Hepatocyte (in vitro differentiated cells): ENCODE data around the gene ABR. TPM values are rescaled to one million over a fixed set of nuclear protein-coding genes. Genes with fewer than 3 reads are reported as not detected.

Source experiments
- DNase-seq: peaks from one replicate; pipeline ENCODE4 v3.0.0-alpha.2; 2016; ENCODE audit warnings: low spot score
- H2AFZ ChIP-seq: fragments of 200-600 bp; sonication (generic); 2 replicates; pipeline ENCODE4 v1.6.0; 2016; ENCODE audit warnings: antibody characterized with exemption, mild to moderate bottlenecking
- H3K27ac ChIP-seq: fragments of 200-600 bp; sonication (generic); 2 replicates; pipeline ENCODE4 v1.5.1; 2016; ENCODE audit warnings: mild to moderate bottlenecking
- H3K27me3 ChIP-seq: fragments of 200-600 bp; sonication (generic); 2 replicates; pipeline ENCODE4 v1.6.1; 2016
- H3K36me3 ChIP-seq: fragments of 200-600 bp; sonication (generic); replicated peaks from 2 replicates; pipeline ENCODE4 v1.5.1; 2016; ENCODE audit warnings: low read depth; ENCODE audit not compliant: insufficient read depth
- H3K4me1 ChIP-seq: fragments of 200-600 bp; sonication (generic); 2 replicates; pipeline ENCODE4 v1.5.1; 2016; ENCODE audit warnings: mild to moderate bottlenecking, moderate library complexity; ENCODE audit not compliant: insufficient read depth
- H3K4me2 ChIP-seq: fragments of 200-600 bp; sonication (generic); 2 replicates; pipeline ENCODE4 v1.6.0; 2016
- H3K4me3 ChIP-seq: fragments of 200-600 bp; sonication (generic); 2 replicates; pipeline ENCODE4 v1.5.1; 2016; ENCODE audit warnings: mild to moderate bottlenecking
- H3K79me2 ChIP-seq: fragments of 200-600 bp; sonication (generic); 2 replicates; pipeline ENCODE4 v1.6.0; 2017; ENCODE audit warnings: mild to moderate bottlenecking
- H3K9me2 ChIP-seq: fragments of 200-600 bp; sonication (generic); replicated peaks from 2 replicates; pipeline ENCODE4 v1.6.0; 2017; ENCODE audit warnings: mild to moderate bottlenecking; ENCODE audit not compliant: insufficient read depth
- H3K9me3 ChIP-seq: fragments of 200-600 bp; sonication (generic); 2 replicates; pipeline ENCODE4 v1.5.1; 2016; ENCODE audit warnings: low read depth, mild to moderate bottlenecking
- H4K20me1 ChIP-seq: fragments of 200-600 bp; sonication (generic); 2 replicates; pipeline ENCODE4 v1.6.0; 2016; ENCODE audit warnings: mild to moderate bottlenecking; ENCODE audit not compliant: insufficient read depth, poor library complexity, severe bottlenecking
- EZH2 ChIP-seq: fragments of 200-600 bp; sonication (generic); IDR thresholded peaks from 2 replicates; pipeline ENCODE4 v1.6.1; 2016; ENCODE audit warnings: antibody characterized with exemption, mild to moderate bottlenecking, borderline replicate concordance
- EZH2phosphoT487 ChIP-seq: fragments of 200-600 bp; sonication (generic); IDR thresholded peaks from one replicate; pipeline ENCODE4 v1.6.1; 2018; ENCODE audit warnings: antibody characterized with exemption, mild to moderate bottlenecking, low read depth, moderate library complexity; ENCODE audit not compliant: unreplicated experiment, severe bottlenecking
- WGBS: methylation state at CpG from one replicate; pipeline ENCODE4 v1.1.6; 2016; ENCODE audit warnings: low lambda C conversion rate; ENCODE audit errors: missing lambda C conversion rate; 5-methylcytosine and 5-hydroxymethylcytosine counted together
- polyA plus RNA-seq: library from polyadenylated mRNA; unstranded; fragments of >200 nt; fragmentation: Nextera tagmentation; extraction: Ambion mirVana; gene quantifications from 2 replicates; pipeline ENCODE4 v1.2.1, GENCODE V29; 2016
- total RNA-seq: library from RNA; depleted of rRNA; stranded (reverse); fragments of >200 nt; gene quantifications from 2 replicates; pipeline ENCODE4 v1.2.3, GENCODE V29; 2014
- TF ChIP-seq, protein P1 (sequence below): fragments of 200-600 bp; sonication (generic); IDR thresholded peaks from 2 replicates; pipeline ENCODE4 v1.5.1; 2016; ENCODE audit warnings: antibody characterized with exemption, mild to moderate bottlenecking; ENCODE audit not compliant: poor library complexity

Gene ABR
- total and polyA plus RNA-seq, 2 experiments from 2014 or later = 26.8 to 51.5 TPM

DNA sequence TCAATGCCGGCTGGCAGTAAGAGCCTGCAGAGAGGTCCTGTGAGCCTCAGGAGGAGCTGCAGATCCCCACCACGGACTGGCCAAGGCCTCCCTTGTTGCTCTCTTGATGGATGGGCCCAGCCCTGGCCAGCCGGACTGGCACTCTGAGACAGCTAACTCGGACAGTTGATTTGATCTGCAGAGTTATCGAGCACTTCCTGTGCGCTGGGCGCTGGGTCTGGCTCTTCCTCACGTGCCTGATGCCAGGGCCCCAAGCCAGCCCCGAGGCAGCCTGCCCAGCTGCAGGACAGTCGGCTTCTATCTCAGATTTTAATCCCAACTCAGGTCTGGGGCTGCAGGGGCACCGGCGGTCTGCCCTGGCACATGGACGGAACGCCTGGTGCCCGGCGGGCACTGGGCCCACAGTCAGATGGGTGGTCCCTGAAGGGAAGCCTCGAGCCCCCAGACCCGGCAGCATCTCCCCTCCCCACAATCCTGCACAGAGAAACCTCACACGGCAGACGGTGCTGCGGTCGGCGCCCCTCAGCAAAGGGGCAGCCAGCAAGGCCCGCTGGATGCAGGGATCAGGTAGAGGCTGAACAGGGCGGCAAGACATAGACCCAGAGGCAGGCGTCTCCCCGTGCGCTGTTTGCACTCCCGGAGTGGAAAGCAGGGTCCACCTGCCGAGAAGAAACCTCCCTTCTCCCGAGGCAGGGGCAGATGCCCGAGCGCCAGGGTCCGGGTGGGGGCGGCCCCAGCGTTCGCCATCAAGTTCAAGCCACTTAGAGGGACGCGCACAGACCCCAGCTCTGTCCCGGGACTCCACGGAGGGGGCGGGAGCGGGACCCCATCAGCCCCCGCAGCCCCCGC lies 148.9 kb downstream of the ABR start:
- H3K9me3 ChIP-seq = no peaks in the 10 kb centered on the region
- no peak overlapping the region for H3K27ac ChIP-seq
- H3K4me1 ChIP-seq = no peaks in the 10 kb centered on the region
- DNase-seq = no peak
- H4K20me1 ChIP-seq = peaks cover 2% of the 10 kb centered on the region
- H3K36me3 ChIP-seq = no peaks in the 10 kb centered on the region
- H3K9me2 ChIP-seq = no peaks in the 10 kb centered on the region
- no peaks in the 10 kb centered on the region for H3K27me3 ChIP-seq
- H3K79me2 ChIP-seq = no peaks in the 10 kb centered on the region
- no peak overlapping the region for H2AFZ ChIP-seq
- H3K4me2 ChIP-seq = peak overlapping the region; percentile 83
- WGBS = 79% methylated on average over 32 of the region's 45 CpGs
- H3K4me3 ChIP-seq = no peak overlapping the region
- TF ChIP-seq EZH2 (no peak), EZH2phosphoT487 (no peak)
- TF ChIP-seq, protein P1, sequence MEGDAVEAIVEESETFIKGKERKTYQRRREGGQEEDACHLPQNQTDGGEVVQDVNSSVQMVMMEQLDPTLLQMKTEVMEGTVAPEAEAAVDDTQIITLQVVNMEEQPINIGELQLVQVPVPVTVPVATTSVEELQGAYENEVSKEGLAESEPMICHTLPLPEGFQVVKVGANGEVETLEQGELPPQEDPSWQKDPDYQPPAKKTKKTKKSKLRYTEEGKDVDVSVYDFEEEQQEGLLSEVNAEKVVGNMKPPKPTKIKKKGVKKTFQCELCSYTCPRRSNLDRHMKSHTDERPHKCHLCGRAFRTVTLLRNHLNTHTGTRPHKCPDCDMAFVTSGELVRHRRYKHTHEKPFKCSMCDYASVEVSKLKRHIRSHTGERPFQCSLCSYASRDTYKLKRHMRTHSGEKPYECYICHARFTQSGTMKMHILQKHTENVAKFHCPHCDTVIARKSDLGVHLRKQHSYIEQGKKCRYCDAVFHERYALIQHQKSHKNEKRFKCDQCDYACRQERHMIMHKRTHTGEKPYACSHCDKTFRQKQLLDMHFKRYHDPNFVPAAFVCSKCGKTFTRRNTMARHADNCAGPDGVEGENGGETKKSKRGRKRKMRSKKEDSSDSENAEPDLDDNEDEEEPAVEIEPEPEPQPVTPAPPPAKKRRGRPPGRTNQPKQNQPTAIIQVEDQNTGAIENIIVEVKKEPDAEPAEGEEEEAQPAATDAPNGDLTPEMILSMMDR = no peak

GRCh38 chr17:1029922-1030644 lies 149.7 kb downstream of the ABR start:
- DNase-seq = no peak
- no peaks in the 10 kb centered on the region for H3K79me2 ChIP-seq
- no peaks in the 10 kb centered on the region for H3K27me3 ChIP-seq
- no peaks in the 10 kb centered on the region for H3K9me2 ChIP-seq
- 91% methylated on average over 20 of the region's 20 CpGs for WGBS
- TF ChIP-seq, protein P1 = no peak
- TF ChIP-seq EZH2 = no peak
- no peak for TF ChIP-seq EZH2phosphoT487
- no peaks in the 10 kb centered on the region for H3K4me1 ChIP-seq
- peak overlapping the region; percentile 83 for H3K4me2 ChIP-seq
- no peak overlapping the region for H2AFZ ChIP-seq
- H3K4me3 ChIP-seq = no peak overlapping the region
- peaks cover 2% of the 10 kb centered on the region for H4K20me1 ChIP-seq
- no peaks in the 10 kb centered on the region for H3K9me3 ChIP-seq
- H3K36me3 ChIP-seq = no peaks in the 10 kb centered on the region
- H3K27ac ChIP-seq = no peak overlapping the region

DNA sequence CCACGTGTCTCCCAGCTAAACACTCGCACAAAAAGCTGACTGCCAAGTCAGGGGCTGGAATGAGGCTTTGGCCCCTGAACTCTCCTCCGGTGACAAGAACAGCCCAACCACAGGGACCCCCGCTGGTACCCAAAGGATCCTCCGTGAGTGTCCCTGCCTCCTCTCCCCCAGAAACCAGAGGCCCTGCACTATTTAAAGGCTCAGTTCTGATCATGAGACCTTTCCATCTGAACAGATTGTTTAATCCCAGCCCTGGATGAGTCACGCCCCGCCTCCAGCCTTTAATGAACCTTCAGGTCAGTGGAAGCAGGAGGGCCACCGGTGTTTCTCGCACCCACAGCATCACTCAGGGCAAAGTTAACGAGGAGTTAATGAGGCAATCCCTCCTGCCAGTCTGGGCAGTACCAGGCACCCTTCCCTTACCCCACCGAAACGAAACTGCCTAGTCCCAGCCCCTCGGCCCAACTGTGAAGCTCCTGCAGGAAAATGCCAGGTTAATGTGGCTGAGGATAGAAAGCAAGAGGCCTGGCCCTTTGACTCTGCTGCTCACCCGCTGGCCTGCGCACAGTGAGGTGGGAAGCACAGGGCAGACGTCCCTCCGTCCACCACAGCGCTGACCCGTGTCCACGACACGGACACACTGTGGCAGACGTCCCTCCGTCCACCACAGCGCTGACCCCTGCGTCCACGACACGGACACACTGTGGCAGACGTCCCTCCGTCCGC lies 150.4 kb downstream of the ABR start:
- H3K36me3 ChIP-seq = no peaks in the 10 kb centered on the region
- H3K4me2 ChIP-seq = no peak overlapping the region
- no peaks in the 10 kb centered on the region for H3K79me2 ChIP-seq
- no peaks in the 10 kb centered on the region for H3K9me2 ChIP-seq
- no peaks in the 10 kb centered on the region for H3K27me3 ChIP-seq
- WGBS = 84% methylated on average over 29 of the region's 30 CpGs
- no peaks in the 10 kb centered on the region for H3K4me1 ChIP-seq
- no peak overlapping the region for H2AFZ ChIP-seq
- no peak for DNase-seq
- no peak overlapping the region for H3K27ac ChIP-seq
- H3K4me3 ChIP-seq = no peak overlapping the region
- TF ChIP-seq, protein P1 = no peak
- TF ChIP-seq EZH2phosphoT487 (no peak), EZH2 (no peak)
- no peaks in the 10 kb centered on the region for H3K9me3 ChIP-seq
- H4K20me1 ChIP-seq = peaks cover 2% of the 10 kb centered on the region
